Effector memory CD8-positive, alpha-beta T cell (primary cell): ENCODE data around the gene CEACAM20.
"Not testable (repeated sequence)": the region's sequence is repeated elsewhere in the genome, so short reads cannot be mapped to it uniquely, and the experiment has no call there.

Experiments
- ATAC-seq: fragments of 150-1000 bp; cut with Tn5 transposase; replicated peaks from 2 replicates; pipeline ENCODE4 v1.10.0; 2021; ENCODE audit warnings: mild to moderate bottlenecking, moderate library complexity
- DNase-seq, 3 experiments: peaks; one replicate each; pipeline ENCODE4 v3.0.0; 2021
- H3K27ac Mint-ChIP-seq, 2 donors: one replicate each; pipeline ENCODE4 v1.8.0; 2022; ENCODE audit warnings: mild to moderate bottlenecking in 2 of 2, mixed read lengths in 2 of 2, moderate library complexity in 2 of 2
- H3K27me3 Mint-ChIP-seq, 2 donors: one replicate each; pipeline ENCODE4 v1.8.0; 2022; ENCODE audit warnings: mixed read lengths in 2 of 2
- H3K36me3 Mint-ChIP-seq: one replicate; pipeline ENCODE4 v1.8.0; 2022; ENCODE audit warnings: mild to moderate bottlenecking, moderate library complexity, mixed read lengths; ENCODE audit not compliant: insufficient read depth
- H3K4me1 Mint-ChIP-seq, 2 donors: one replicate each; pipeline ENCODE4 v1.8.0; 2022; ENCODE audit warnings: low read depth in 2 of 2, mixed read lengths in 2 of 2
- H3K4me3 Mint-ChIP-seq, 2 donors: one replicate each; pipeline ENCODE4 v1.8.0; 2022; ENCODE audit warnings: mild to moderate bottlenecking in 2 of 2, mixed read lengths in 2 of 2, moderate library complexity in 2 of 2
- H3K9me3 Mint-ChIP-seq, 2 donors: one replicate each; pipeline ENCODE4 v1.8.0; 2022; ENCODE audit warnings: mixed read lengths in 2 of 2

Gene CEACAM20

DNA sequence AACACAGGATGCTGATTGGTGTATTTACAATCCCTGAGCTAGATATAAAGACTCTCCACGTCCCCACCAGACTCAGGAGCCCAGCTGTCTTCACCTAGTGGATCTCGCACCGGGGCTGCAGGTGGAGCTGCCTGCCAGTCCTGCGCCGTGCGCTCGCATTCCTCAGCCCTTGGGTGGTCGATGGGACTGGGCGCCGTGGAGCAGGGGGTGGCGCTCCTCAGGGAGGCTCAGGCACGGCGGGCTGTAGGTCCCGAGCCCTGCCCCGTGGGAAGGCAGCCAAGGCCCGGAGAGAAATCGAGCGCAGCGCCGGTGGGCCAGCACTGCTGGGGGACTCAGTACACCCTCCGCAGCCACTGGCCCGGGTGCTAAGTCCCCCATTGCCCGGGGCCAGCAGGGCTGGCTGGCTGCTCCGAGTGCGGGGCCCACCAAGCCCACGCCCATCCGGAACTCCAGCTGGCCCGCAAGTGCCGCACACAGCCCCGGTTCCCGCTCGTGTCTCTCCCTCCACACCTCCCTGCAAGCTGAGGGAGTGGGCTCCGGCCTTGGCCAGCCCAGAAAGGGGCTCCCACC is 33.7 kb upstream of the CEACAM20 start:
- H3K36me3 Mint-ChIP-seq, H3K9me3 Mint-ChIP-seq, H3K4me1 Mint-ChIP-seq, H3K4me3 Mint-ChIP-seq, ATAC-seq, H3K27me3 Mint-ChIP-seq, H3K27ac Mint-ChIP-seq, DNase-seq: not testable (repeated sequence)

DNA sequence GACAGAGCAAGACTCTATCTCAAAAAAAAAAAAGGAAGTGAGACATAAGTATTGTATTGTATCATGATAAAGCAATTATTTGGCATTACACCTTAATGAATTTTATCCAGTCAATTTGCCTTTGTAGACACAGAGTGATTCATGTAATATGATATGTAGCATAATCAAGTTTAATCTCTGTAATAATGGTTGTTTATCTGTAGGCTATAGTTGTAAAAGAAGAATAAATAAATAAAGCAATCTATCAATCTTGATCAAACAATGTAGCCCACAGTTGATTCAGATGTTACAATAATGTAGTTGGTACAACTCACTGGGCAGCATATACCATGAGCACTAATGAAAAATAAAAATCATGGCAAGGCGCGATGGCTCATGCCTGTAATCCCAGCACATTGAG is 28.5 kb upstream of the CEACAM20 start:
- ATAC-seq, result no peak
- H3K27ac Mint-ChIP-seq, result no peak overlapping the region
- peaks cover 9 to 16% of the 10 kb centered on the region in 2 donors for H3K9me3 Mint-ChIP-seq
- H3K4me3 Mint-ChIP-seq, result no peak overlapping the region
- no peaks in the 10 kb centered on the region for H3K36me3 Mint-ChIP-seq
- no peaks in the 10 kb centered on the region for H3K4me1 Mint-ChIP-seq
- peaks cover 10% of the 10 kb centered on the region in 2 donors for H3K27me3 Mint-ChIP-seq
- no peak for DNase-seq

DNA sequence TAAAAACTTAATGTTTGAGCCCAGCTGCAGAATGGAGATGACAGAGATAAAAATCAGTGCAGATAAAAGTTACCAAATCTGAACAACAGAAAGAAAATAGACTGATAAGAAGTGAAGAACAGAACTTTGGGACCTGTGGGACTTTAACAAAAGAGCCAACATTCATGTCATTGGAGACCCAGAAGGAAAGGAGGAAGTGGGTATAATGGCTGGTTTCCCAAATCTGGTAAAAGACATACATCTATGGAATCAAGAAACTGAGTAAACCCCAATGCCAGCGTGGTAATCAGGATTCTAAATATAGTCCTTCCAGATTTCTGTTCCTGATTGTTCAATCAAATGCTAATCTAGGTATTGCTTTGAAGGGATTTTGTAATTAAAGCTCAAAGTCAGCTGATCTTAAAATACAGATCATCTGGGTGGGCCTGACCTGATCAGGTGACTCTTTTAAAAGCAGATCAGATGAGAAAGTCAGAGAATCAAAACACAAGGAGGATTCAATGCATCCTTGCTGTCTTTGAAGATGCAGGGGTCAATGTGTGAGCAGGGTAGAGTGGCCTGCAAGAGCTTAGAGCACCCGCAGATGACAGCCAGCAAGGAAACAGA is 25.3 kb upstream of the CEACAM20 start:
- H3K9me3 Mint-ChIP-seq, result peaks cover 9 to 16% of the 10 kb centered on the region in 2 donors
- no peak overlapping the region for H3K4me3 Mint-ChIP-seq
- peaks cover 10 to 11% of the 10 kb centered on the region in 2 donors for H3K27me3 Mint-ChIP-seq
- H3K27ac Mint-ChIP-seq, result no peak overlapping the region
- no peak for ATAC-seq
- DNase-seq, result no peak
- H3K36me3 Mint-ChIP-seq, result no peaks in the 10 kb centered on the region
- H3K4me1 Mint-ChIP-seq, result no peaks in the 10 kb centered on the region

DNA sequence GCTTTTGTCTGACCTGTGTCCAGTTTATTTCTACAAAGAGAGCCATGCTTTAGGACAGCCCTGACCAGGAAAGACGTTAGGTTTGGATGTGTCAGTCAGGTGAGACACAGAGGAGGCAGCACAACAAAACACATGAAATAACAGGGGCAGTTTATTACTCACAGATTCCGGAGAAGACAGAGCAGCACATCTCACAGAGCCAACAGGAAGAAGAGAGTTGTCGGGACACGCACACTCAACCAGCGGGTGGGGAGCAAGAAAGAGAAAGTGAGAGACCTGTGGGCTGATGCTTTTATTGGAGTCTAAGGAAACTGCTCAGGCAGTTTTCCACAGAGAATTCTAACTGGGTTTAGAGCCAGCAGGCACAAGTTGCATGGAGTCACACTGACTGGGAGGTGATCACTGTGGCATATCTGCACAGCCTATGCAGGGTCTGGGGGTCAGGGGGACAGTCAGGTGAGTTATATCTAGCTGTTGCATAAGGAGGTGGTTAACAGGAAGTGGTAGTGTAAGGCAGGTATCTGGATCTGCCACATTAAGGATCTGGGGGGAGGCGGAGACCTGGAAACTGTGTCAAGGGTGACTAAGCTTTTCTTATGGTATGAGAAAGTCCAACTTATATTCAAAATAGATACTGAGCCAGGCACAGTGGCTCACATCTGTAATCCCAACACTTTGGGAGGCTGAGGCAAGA is 24.1 kb upstream of the CEACAM20 start:
- Mint-ChIP-seq H3K27me3 (peaks cover 10 to 11% of the 10 kb centered on the region in 2 donors), H3K27ac (no peak overlapping the region), H3K9me3 (peaks cover 9 to 16% of the 10 kb centered on the region in 2 donors), H3K4me1 (no peaks in the 10 kb centered on the region), H3K4me3 (no peak overlapping the region), H3K36me3 (no peaks in the 10 kb centered on the region)
- no peak for DNase-seq
- ATAC-seq, result no peak

DNA sequence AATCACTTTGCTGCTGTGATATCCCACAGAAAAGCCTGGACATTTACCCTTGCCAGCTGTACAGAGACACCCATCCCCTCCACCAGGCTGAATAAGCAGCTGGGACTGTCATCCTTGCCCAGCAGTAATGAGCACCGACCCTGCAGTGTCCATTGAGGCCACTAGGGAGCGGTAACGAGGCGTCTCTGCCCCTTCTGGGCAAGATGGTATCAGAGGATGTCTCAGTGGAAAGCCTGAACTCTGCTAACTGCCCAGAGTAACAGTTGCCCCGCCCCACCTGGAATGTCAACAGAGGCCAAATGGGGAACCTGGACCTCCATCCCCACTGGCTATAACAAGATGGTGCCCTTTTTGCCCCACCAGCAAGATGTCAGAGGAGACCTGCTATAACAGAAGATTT is 22.8 kb upstream of the CEACAM20 start:
- Mint-ChIP-seq H3K9me3 (peaks cover 10 to 18% of the 10 kb centered on the region in 2 donors), H3K4me3 (no peak overlapping the region), H3K4me1 (no peaks in the 10 kb centered on the region), H3K36me3 (no peaks in the 10 kb centered on the region), H3K27me3 (peaks cover 10 to 11% of the 10 kb centered on the region in 2 donors), H3K27ac (no peak overlapping the region)
- no peak for DNase-seq
- ATAC-seq, result no peak

DNA sequence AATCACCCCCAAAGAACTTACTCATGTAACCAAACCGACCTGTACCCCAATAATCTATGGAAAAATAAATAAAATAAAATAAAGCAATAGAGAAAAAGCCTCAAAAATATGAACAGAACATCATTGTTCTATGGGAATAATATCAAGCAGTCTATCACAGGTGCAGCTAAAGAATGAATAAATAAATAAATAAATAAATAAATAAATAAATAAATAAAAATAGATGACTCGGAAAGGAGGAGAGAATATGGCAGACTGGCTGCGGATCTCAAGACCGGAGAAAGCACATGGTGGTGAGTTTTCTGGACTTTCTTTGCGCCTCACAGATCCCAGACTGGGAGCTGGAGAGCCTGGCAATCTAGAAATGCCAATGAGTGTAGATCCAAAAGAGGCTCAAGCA is 22.4 kb upstream of the CEACAM20 start:
- Mint-ChIP-seq H3K4me3 (no peak overlapping the region), H3K27ac (no peak overlapping the region), H3K9me3 (peaks cover 13 to 23% of the 10 kb centered on the region in 2 donors), H3K27me3 (peaks cover 10 to 11% of the 10 kb centered on the region in 2 donors), H3K36me3 (no peaks in the 10 kb centered on the region), H3K4me1 (no peaks in the 10 kb centered on the region)
- no peak for DNase-seq
- no peak for ATAC-seq

DNA sequence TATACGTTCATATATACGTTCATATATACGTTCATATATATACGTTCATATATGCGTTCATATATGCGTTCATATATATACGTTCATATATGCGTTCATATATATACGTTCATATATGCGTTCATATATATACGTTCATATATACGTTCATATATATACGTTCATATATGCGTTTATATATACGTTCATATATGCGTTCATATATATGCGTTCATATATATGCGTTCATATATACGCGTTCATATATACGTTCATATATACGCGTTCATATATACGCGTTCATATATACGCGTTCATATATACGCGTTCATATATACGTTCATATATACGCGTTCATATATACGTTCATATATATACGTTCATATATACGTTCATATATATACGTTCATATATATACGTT is 21.5 kb upstream of the CEACAM20 start:
- H3K4me3 Mint-ChIP-seq, DNase-seq, ATAC-seq, H3K27ac Mint-ChIP-seq, H3K36me3 Mint-ChIP-seq, H3K4me1 Mint-ChIP-seq: not testable (repeated sequence)
- H3K27me3 Mint-ChIP-seq, result peaks cover 10 to 11% of the 10 kb centered on the region in 2 donors
- H3K9me3 Mint-ChIP-seq, result peaks cover 13 to 23% of the 10 kb centered on the region in 2 donors

DNA sequence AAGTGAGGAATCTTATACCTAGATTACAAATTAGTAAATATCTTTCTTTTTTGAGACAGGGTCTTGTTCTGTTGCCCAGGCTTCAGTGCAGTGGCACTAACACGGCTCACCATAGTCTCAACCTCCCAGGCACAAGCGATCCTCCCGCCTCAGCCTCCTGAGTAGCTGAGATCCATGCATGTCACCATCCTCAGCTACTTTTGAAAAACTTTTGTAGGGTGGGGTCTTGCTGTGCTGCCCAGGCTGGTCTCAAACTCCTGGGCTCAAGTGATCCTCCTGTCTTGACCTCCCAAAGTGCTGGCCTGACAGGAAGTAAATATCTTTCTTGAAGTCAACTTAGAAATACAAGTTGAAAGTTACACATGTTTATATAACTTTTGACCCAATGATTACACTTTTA is 20.0 kb upstream of the CEACAM20 start:
- no peak for DNase-seq
- Mint-ChIP-seq H3K4me1 (no peaks in the 10 kb centered on the region), H3K4me3 (no peak overlapping the region), H3K9me3 (peaks cover 11 to 19% of the 10 kb centered on the region in 2 donors), H3K36me3 (no peaks in the 10 kb centered on the region), H3K27ac (no peak overlapping the region), H3K27me3 (peaks cover 8 to 11% of the 10 kb centered on the region in 2 donors)
- ATAC-seq, result no peak

DNA sequence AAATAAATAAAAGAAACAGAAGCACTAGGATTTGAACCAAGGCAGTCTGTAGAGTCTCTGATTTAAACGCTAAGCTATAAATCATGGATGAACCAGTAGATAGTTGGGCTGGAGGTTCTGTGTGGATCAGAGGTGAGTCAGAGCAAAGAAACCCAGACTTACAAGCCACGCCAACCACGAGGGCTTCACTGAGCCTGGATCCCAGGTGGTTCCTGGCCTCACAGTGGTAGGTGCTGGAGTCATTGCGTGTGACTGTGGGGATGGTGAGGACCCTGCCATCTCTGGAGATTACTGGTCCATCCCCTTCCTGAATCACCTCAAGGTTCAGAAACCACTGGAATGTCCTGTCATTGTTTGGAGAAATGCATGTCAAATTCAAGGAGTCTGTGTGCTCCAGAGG is 19.3 kb upstream of the CEACAM20 start:
- H3K9me3 Mint-ChIP-seq, result peaks cover 13 to 15% of the 10 kb centered on the region in 2 donors
- DNase-seq (no peak), ATAC-seq (no peak)
- H3K27ac Mint-ChIP-seq, result no peak overlapping the region
- H3K27me3 Mint-ChIP-seq, result peaks cover 10 to 13% of the 10 kb centered on the region in 2 donors
- no peaks in the 10 kb centered on the region for H3K36me3 Mint-ChIP-seq
- no peak overlapping the region for H3K4me3 Mint-ChIP-seq
- no peaks in the 10 kb centered on the region for H3K4me1 Mint-ChIP-seq

DNA sequence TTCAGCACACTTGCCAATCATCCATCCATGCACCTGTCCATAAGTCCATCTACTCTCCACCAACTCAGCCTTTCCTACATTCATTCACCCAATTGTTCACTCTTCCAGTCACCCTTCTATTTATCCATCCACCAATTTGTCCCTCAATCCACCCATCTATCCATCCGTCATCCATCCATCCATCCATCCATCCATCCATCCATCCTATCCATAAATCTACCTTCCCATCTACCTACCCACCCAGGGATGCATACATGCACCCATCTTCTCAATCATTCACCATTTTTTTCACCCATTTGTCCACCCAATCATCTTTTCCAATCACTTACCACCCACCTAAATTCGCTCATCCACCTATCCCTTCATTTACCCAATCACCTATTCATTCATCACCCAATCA is 14.6 kb upstream of the CEACAM20 start:
- H3K27me3 Mint-ChIP-seq, result peaks cover 13 to 14% of the 10 kb centered on the region in 2 donors
- H3K27ac Mint-ChIP-seq, result no peak overlapping the region
- ATAC-seq (no peak), DNase-seq (no peak)
- H3K36me3 Mint-ChIP-seq, result no peaks in the 10 kb centered on the region
- H3K9me3 Mint-ChIP-seq, result peaks cover 13 to 15% of the 10 kb centered on the region in 2 donors
- no peak overlapping the region for H3K4me3 Mint-ChIP-seq
- no peaks in the 10 kb centered on the region for H3K4me1 Mint-ChIP-seq

DNA sequence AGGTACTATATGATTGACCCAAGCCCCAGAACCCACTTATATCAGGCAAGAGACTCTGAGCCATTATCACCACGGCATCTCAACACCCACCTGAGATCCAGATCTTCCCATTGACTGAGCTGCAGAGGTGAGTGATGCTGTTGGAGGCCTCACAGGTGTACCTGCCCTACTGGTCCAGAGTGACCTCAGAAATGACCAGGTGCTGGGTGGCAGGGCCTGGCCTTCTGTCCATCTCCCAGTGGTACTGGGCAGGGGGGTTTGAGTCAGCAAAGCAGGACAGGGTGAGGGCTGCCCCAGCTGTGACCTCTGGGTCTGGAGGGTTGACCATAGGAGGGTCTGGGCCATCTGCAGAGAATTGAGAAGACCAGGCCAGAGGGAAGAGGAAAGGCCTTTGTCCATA is 13.2 kb upstream of the CEACAM20 start:
- Mint-ChIP-seq H3K9me3 (peaks cover 18 to 23% of the 10 kb centered on the region in 2 donors), H3K4me1 (no peaks in the 10 kb centered on the region), H3K27me3 (peaks cover 14 to 20% of the 10 kb centered on the region in 2 donors), H3K36me3 (no peaks in the 10 kb centered on the region), H3K4me3 (no peak overlapping the region), H3K27ac (no peak overlapping the region)
- DNase-seq, result no peak
- no peak for ATAC-seq

DNA sequence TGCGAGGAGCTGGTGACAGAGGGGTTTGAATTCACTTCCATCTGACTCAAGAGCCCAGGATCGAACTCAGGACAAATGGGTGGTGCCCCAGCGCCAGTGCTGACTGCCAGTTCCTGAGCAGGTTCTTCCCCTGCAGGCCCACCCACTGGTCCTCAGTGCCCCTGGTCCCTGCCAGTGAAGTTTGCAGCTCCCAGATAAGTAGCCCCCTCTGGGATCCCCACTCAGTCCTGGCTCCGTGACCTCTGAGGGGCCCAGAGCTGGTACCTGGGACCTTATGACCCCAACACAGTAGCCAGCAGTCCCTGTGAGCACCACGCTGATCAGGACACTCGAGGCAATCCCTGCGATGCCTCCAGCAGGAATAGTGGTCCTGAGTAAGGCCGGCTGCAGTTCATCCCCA is 11.3 kb upstream of the CEACAM20 start:
- H3K4me3 Mint-ChIP-seq, result no peak overlapping the region
- no peak overlapping the region for H3K27ac Mint-ChIP-seq
- no peaks in the 10 kb centered on the region for H3K4me1 Mint-ChIP-seq
- peaks cover 17 to 18% of the 10 kb centered on the region in 2 donors for H3K9me3 Mint-ChIP-seq
- DNase-seq (no peak), ATAC-seq (no peak)
- H3K27me3 Mint-ChIP-seq, result peaks cover 14 to 20% of the 10 kb centered on the region in 2 donors
- no peaks in the 10 kb centered on the region for H3K36me3 Mint-ChIP-seq

DNA sequence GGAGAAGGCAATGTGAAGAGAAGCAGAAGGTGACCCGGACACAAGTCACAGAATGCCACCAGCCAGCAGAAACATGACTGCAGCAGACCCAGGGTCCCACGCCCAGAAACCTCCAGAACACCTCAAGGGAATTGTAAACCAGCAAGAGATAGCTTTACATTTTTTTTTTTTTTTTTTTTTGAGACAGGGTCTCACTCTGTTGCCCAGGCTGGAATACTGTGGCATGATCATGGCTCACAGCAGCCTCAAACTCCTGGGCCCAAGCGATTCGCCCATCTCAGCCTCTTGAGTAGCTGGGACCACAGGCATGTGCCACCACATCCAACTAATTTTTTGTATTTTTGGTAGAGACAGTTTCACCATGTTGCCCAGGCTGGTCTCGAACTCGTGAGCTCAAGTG is 10.5 kb upstream of the CEACAM20 start:
- Mint-ChIP-seq H3K4me3 (no peak overlapping the region), H3K9me3 (peaks cover 20 to 23% of the 10 kb centered on the region in 2 donors), H3K27ac (no peak overlapping the region), H3K36me3 (no peaks in the 10 kb centered on the region), H3K27me3 (peaks cover 14 to 20% of the 10 kb centered on the region in 2 donors), H3K4me1 (no peaks in the 10 kb centered on the region)
- ATAC-seq (no peak), DNase-seq (no peak)

DNA sequence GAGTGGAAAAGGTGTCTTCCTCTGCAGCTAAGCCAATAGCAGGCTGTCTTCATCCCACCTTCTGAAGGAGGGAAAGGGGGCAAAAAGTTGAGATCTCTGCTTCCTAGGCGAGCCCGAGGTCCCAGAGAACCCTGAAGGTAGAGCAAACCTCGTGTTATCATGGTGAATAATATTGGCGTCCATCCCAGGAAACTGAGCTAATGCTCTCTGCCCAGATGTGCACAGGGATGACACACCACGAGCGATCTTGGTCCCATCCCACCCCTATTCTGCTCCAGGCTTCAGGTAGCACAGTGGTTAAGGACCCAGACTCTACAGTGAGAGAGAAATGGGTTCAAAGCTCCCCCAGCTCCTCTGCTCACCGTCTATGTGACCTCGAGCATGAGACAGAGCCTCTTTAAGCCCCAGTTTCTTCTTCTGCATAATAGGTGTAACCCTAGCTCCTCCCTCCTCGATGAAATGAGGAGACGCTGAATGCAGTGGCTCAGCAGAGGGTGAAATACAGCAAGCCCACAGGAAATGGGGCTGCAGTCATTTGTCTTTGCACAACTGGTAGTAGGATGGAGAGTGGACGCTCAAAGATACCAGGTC is 9.9 kb upstream of the CEACAM20 start:
- no peak overlapping the region for H3K27ac Mint-ChIP-seq
- peaks cover 14 to 17% of the 10 kb centered on the region in 2 donors for H3K27me3 Mint-ChIP-seq
- DNase-seq (no peak), ATAC-seq (no peak)
- H3K4me1 Mint-ChIP-seq, result no peaks in the 10 kb centered on the region
- H3K4me3 Mint-ChIP-seq, result no peak overlapping the region
- no peaks in the 10 kb centered on the region for H3K36me3 Mint-ChIP-seq
- peaks cover 19 to 25% of the 10 kb centered on the region in 2 donors for H3K9me3 Mint-ChIP-seq
